ENCODE data around the gene SNUPN. TPM values are rescaled to one million over a fixed set of nuclear protein-coding genes. Genes with fewer than 3 reads are reported as not detected.

The SNUPN gene
- polyA plus RNA-seq, 1 donor (not counting 4 experiments of a cell fraction or from before 2014, with no cell fraction given): 24.9 TPM

DNA sequence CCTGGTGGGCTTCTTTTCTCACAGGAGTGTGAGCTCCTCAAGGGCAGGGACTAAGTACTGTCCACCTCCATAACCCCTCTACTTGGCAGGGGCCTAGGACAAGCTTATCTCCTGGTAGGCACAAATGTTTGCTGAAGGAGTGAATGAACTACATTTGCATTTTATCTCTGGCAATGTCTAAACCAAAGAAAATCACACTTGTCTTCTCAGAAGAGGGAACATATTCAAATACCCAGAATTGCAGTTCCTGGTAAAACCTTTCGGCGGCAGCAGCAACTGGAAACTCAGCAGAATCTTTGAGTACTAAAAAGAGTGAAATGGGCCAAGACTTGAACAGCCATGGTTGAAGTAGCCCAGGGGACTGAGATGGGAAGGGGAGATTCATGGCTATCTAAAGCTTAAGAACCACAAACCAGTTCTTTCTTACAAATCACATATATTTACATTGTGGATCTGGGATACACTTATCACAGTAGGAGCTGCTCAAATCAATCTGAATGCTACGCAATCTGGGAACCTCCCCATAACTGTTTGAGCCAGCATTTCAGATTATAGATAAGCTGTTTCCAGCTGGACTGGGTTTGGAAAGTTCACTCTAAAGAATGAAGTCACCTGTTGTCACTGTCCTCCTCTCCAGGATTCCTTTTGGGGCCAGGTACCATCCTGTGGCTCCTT is 27.7 kb downstream of the SNUPN start:
- DNase-seq (ENCODE audit: low read depth, low spot score) (no peak), FAIRE-seq (no peak)
- no peaks in the 10 kb centered on the region for H3K27me3 ChIP-seq (ENCODE audit: control insufficient read depth, extremely low read depth, insufficient read depth, low read length)
- no peak overlapping the region for H3K4me3 ChIP-seq (ENCODE audit: control insufficient read depth in 2 of 3, extremely low read depth in 1 of 3, insufficient read depth in 2 of 3, low read depth in 1 of 3, low read length in 3 of 3)
- H3K9ac ChIP-seq (ENCODE audit: control insufficient read depth, extremely low read depth, insufficient read depth, low read length): no peak overlapping the region
- no peak overlapping the region for H3K4me2 ChIP-seq (ENCODE audit: control insufficient read depth, extremely low read depth, insufficient read depth, low read depth, low read length)
- no peaks in the 10 kb centered on the region for H3K79me2 ChIP-seq (ENCODE audit: control insufficient read depth, insufficient read depth, low read length)
- H2AFZ ChIP-seq (ENCODE audit: control insufficient read depth, low read length): no peak overlapping the region
- dilution Hi-C loops (cut with MboI; ENCODE audit: extremely low pct_ligation_motif_present, low sequenced_read_pairs): no loop called here
- H3K4me1 ChIP-seq (ENCODE audit: control insufficient read depth, extremely low read depth, insufficient read depth, low read length): no peaks in the 10 kb centered on the region
- H3K27ac ChIP-seq (ENCODE audit: control insufficient read depth, insufficient read depth, low read length): no peak overlapping the region
- peaks cover 15 to 27% of the 10 kb centered on the region in 2 experiments for H3K36me3 ChIP-seq (ENCODE audit: control insufficient read depth in 2 of 2, extremely low read depth in 1 of 2, insufficient read depth in 2 of 2, low read length in 2 of 2)
- H4K20me1 ChIP-seq (ENCODE audit: control insufficient read depth, extremely low read depth, insufficient read depth, low read length): no peaks in the 10 kb centered on the region
- no peaks in the 10 kb centered on the region for H3K9me1 ChIP-seq (ENCODE audit: control insufficient read depth, extremely low read depth, insufficient read depth, low read length)
- no peak for TF ChIP-seq EZH2 (IDR thresholded peaks at IDR 0.05; ENCODE audit: low read length)
- TF ChIP-seq, protein P1, sequence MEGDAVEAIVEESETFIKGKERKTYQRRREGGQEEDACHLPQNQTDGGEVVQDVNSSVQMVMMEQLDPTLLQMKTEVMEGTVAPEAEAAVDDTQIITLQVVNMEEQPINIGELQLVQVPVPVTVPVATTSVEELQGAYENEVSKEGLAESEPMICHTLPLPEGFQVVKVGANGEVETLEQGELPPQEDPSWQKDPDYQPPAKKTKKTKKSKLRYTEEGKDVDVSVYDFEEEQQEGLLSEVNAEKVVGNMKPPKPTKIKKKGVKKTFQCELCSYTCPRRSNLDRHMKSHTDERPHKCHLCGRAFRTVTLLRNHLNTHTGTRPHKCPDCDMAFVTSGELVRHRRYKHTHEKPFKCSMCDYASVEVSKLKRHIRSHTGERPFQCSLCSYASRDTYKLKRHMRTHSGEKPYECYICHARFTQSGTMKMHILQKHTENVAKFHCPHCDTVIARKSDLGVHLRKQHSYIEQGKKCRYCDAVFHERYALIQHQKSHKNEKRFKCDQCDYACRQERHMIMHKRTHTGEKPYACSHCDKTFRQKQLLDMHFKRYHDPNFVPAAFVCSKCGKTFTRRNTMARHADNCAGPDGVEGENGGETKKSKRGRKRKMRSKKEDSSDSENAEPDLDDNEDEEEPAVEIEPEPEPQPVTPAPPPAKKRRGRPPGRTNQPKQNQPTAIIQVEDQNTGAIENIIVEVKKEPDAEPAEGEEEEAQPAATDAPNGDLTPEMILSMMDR (optimal IDR thresholded peaks at IDR 0.05 in 1 of 3, IDR thresholded peaks at IDR 0.05 in 1 of 3, conservative IDR thresholded peaks at IDR 0.05 in 1 of 3; ENCODE audit: extremely low read depth in 1 of 3, insufficient read depth in 2 of 3, low read length in 3 of 3): peak; percentile 18 to 43 (median 43)
- no peaks in the 10 kb centered on the region for H3K9me3 ChIP-seq (ENCODE audit: control insufficient read depth, low read depth, low read length)

DNA sequence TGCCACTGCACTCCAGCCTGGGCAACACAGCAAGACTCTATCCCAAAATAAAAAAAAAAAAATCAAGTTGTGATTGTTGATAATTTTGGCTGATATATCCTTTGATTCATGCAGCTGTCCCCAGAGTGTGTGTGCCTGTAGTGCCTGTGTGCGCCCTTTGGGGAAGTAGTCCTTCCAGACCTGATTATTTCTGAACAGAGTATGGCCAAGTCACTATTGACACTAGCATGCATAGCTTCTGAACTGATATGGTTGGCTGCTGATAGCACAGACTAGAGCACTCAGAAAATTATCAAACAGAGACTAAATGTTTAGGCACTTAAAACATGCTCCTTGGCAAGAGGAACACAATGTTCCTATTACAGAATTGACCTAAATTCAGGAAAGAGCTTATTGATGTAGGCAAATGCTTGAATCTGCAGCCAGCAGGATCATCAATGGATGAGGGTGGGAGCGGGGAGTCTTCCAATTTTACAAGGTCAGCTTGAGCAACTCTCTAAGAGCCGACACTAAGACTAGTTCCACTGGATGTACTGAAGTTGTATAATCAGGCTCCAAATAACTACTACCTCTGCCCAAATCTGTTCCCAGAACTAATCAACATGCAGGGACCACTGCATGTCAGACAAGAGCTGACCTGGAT is 28.7 kb downstream of the SNUPN start:
- Histone ChIP-seq H3K9me1 (ENCODE audit: control insufficient read depth, extremely low read depth, insufficient read depth, low read length) (no peaks in the 10 kb centered on the region), H2AFZ (ENCODE audit: control insufficient read depth, low read length) (no peak overlapping the region), H3K27ac (ENCODE audit: control insufficient read depth, insufficient read depth, low read length) (no peak overlapping the region), H3K36me3 (ENCODE audit: control insufficient read depth in 2 of 2, extremely low read depth in 1 of 2, insufficient read depth in 2 of 2, low read length in 2 of 2) (peaks cover 15 to 30% of the 10 kb centered on the region in 2 experiments), H3K79me2 (ENCODE audit: control insufficient read depth, insufficient read depth, low read length) (no peaks in the 10 kb centered on the region), H3K4me3 (ENCODE audit: control insufficient read depth in 2 of 3, extremely low read depth in 1 of 3, insufficient read depth in 2 of 3, low read depth in 1 of 3, low read length in 3 of 3) (no peak overlapping the region), H3K4me1 (ENCODE audit: control insufficient read depth, extremely low read depth, insufficient read depth, low read length) (no peaks in the 10 kb centered on the region), H3K9ac (ENCODE audit: control insufficient read depth, extremely low read depth, insufficient read depth, low read length) (no peak overlapping the region), H3K27me3 (ENCODE audit: control insufficient read depth, extremely low read depth, insufficient read depth, low read length) (no peaks in the 10 kb centered on the region), H3K4me2 (ENCODE audit: control insufficient read depth, extremely low read depth, insufficient read depth, low read depth, low read length) (no peak overlapping the region), H4K20me1 (ENCODE audit: control insufficient read depth, extremely low read depth, insufficient read depth, low read length) (no peaks in the 10 kb centered on the region), H3K9me3 (ENCODE audit: control insufficient read depth, low read depth, low read length) (no peaks in the 10 kb centered on the region)
- no peak for FAIRE-seq
- dilution Hi-C loops (cut with MboI; ENCODE audit: extremely low pct_ligation_motif_present, low sequenced_read_pairs): no loop called here
- no peak for DNase-seq (ENCODE audit: low read depth, low spot score)
- TF ChIP-seq EZH2 (IDR thresholded peaks at IDR 0.05; ENCODE audit: low read length): no peak
- TF ChIP-seq, protein P1 (optimal IDR thresholded peaks at IDR 0.05 in 1 of 3, IDR thresholded peaks at IDR 0.05 in 1 of 3, conservative IDR thresholded peaks at IDR 0.05 in 1 of 3; ENCODE audit: extremely low read depth in 1 of 3, insufficient read depth in 2 of 3, low read length in 3 of 3): no peak
